Measurements from ENCODE around the gene APBB1IP.

DNA sequence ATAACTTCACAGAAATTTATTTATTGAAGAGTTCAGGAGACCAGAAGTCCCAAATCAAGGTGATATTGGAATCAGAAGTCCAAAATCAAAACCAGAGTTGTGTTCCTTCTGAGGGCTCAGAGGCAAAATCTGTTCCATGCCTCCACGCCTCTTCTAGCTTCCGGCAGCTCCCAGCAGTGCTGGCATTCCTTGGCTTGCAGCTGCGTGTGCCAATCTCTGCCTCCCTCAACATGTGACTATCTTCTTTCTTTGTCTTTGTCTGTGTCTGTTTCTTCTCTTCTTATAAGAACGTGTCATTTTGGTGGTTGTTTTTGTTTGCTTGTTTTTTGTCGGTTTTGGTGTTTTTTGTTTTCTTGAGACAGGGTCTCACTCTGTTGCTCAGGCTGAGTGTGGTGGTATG lies 116.1 kb downstream of the APBB1IP start:
- TF ChIP-seq, protein P1, sequence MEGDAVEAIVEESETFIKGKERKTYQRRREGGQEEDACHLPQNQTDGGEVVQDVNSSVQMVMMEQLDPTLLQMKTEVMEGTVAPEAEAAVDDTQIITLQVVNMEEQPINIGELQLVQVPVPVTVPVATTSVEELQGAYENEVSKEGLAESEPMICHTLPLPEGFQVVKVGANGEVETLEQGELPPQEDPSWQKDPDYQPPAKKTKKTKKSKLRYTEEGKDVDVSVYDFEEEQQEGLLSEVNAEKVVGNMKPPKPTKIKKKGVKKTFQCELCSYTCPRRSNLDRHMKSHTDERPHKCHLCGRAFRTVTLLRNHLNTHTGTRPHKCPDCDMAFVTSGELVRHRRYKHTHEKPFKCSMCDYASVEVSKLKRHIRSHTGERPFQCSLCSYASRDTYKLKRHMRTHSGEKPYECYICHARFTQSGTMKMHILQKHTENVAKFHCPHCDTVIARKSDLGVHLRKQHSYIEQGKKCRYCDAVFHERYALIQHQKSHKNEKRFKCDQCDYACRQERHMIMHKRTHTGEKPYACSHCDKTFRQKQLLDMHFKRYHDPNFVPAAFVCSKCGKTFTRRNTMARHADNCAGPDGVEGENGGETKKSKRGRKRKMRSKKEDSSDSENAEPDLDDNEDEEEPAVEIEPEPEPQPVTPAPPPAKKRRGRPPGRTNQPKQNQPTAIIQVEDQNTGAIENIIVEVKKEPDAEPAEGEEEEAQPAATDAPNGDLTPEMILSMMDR (IDR thresholded peaks at IDR 0.05) = no peak
- no peak for TF ChIP-seq EZH2 (IDR thresholded peaks at IDR 0.05)
